Stimulated activated naive CD4-positive, alpha-beta T cell (primary cell): ENCODE measurements around the gene LCN10.
"Not testable (repeated sequence)": the region's sequence is repeated elsewhere in the genome, so short reads cannot be mapped to it uniquely, and the experiment has no call there.

Experiments
- DNase-seq, 6 experiments: peaks; one replicate each; lab custom pipeline; 2025; lab: John Stamatoyannopoulos, UW

Gene LCN10

DNA sequence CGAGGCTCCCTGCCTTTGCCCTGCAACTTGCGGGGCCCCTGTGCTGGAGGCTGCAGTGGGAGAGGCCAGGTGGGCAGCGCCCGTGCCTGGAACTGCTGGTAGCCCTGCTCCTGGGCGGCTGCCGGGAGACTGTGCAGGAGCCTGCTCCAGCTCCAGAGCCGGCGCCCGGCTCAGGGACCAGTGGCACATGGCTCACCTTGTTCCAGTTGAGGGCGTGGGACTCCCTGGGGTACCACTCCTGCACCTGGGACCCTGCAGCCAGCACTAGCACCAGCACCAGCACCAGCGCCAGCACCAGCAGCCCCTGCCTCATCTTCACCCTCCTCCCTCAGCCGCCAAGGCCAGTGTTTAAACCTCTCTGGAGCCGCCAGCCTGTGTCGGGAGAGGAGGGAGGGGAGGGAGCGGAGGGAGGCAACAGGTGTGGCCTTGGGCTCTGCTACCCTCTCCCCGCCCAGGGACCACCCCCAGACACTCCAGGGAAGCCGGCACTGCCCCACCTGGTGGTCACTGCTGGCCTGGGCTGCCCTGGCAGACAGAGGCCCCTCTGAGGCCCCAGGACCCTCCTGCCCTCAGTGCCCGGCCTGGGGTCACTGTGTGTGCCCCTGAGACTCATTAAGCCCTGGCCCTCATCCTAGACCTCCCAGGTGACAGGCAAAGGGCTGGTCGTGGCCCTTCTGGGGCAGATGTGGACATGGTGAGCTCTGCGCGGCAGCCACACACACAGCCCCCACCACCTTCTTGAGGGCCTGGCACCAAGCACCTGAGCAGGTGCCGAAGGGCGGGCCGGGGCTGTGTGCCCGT is at the start of gene LCN10:
TSS of gene LCN10 (minus strand) at position 350 of the 801 bp plus-strand sequence. CDS start at position 313, 37 bp downstream.
- DNase-seq: no peak

DNA sequence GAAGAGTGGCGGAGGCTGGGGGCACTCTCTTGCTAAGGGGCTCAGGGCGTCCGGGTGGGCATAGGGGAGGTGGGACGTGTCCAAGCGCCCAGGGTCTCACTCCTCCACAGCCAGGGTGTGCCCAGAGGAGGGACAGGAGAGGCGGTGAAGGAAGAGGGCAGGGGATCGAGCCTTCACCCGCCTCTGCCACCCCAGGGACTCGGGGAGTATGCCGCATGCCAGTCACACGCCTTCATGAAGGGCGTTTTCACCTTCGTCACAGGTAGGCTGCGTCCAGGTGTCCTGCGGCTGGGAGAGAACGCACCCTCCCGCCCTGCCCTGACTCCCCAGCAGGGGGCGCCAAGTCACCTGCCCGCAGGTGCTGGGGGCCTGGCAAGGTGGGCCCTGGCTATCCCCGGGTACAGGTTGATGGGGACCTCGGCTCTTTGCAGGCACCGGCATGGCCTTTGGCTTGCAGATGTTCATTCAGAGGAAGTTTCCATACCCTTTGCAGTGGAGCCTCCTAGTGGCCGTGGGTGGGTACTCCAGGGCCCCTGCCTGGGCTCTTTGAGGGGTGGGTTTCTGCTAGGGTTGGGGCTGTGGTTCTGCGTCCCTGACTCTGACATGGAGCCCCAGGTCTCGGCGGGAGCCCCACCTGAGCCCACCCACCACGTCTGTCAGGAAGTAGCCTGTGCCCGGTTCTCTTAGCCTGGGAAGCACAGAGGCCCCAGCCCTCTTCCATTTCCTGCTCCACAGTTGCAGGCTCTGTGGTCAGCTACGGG is 49.0 kb upstream of the LCN10 start:
- DNase-seq: peak; percentile 66 to 85 (median 74)

DNA sequence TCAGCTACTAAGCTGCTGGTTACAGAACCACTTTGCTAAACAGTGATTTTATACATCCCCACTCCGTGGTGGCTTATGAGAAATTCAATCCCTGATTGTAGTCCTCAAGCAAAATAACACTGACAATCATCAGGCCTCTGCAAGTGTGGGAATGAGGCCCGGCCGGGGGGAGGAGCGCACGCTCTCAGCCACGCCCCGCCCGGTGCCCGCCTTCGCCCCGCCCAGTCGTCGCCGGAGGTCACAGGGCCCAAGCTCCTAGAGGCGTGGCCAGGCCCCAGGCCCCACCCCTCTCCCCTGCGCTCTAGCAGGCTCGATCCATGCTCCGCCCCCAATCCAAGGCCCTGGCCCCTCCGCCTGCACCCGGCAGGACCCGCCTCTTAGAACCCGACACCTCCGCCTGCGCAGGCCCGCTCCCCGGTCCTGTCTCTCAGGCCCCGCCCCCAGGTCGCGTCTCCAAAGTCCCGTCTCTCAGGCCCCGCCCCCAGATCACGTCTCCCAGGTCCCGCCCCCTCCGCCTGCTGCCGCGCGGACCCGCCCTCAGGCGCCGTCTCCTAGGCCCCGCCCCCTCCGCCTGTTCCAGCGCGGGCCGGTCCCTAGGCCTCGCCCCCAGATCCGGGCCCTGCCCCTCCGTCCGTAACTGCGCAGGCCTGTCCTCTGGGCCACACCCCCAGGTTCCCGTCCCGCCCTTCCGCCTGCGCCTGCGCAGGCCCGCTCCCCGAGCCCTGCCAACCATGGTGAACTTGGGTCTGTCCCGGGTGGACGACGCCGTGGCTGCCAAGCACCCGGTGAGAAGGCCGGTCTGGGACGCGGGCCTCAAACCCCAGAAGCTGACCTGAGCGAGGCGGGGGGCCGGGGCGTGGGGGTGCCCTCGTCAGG is 48.1 kb upstream of the LCN10 start, which contains the start of gene TMEM141:
TSS of gene TMEM141 (plus strand) at position 705 of the 876 bp plus-strand sequence. CDS start at position 732, 27 bp downstream.
- DNase-seq: peak; percentile 98 to 100 (median 100)

DNA sequence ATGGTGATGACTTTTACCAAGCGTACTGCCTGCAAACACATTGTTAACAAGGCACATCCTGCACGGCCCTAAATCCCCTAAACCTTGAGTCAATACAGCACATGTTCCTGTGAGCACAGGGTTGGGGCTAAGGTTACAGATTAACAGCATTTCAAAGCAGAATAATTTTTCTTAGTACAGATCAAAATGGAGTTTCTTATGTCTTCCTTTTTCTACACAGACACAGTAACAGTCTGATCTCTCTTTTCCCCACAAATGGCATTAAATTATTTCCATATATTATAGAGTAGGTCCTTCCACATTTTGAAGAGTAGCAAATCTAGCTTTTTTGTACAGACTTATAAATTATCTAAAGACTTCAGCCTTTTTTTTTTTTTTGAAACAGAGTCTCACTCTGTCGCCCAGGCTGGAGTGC is 46.8 kb upstream of the LCN10 start:
- no peak for DNase-seq

DNA sequence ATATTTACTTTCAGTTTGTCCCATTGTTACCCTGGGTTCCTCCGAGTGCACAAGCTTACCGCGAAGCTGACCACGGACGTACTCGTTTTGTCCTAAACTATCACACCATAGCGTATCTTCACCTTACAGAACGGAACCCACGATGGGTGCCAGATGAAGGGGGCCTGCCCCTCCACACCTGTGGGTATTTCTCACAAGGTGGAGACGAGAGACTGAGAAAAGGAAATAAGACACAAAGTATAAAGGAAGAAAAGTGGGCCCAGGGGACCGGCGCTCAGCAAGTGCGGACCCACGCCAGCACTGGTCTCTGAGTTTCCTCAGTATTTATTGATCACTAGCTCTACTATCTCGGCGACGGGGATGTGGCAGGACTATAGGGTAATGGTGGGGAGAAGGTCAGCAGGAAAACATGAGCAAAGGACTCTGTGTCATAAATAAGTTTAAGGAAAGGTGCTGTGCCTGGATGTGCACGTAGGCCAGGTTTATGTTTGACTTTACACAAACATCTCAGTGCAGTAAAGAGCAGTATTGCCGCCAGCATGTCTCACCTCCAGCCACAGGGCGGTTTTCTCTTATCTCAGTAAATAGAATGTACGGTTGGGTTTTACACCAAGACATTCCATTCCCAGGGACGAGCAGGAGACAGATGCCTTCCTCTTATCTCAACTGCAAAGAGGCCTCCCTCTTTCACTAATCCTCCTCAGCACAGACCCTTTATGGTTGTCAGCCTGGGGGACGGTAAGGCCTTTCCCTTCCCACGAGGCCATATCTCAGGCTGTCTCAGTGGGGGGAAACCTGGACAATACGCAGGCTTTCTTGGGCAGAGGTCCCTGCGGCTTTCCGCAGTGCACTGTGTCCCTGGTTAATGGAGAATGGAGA is 46.1 kb upstream of the LCN10 start:
- DNase-seq: not testable (repeated sequence)

DNA sequence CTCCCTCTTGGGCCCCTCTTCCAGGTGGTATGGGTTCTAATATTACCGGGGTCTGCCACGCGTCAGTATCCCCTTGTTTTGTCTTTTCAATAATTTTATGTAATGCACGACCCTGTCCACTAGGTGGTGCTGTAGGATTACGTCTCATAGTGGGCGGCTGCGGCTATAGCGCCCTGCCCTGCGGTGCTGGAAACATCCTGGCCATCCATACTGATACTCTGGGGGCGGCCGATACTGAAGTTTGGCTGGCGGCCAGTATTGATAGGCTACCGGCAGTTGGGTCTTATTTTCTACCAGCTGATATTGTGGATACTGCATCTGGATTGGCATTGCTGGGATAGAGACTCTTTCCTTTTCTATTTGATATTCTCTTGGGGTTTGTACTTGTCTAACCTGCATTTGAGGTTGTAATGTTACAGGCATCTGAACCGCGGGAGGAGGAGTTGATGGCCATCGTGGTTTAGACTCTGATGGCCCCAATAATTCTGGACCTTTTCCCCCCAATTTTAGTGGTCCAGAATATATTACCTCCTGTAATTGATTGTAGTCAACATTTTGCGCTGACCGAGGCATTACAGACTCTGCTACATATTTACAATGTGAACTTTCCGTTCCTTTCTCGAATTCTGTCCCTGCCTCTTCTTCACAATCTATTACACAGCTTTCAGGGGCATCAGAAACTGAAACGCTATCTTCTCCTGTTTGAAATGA is 45.1 kb upstream of the LCN10 start:
- peak; percentile 46 to 85 (median 54) for DNase-seq

DNA sequence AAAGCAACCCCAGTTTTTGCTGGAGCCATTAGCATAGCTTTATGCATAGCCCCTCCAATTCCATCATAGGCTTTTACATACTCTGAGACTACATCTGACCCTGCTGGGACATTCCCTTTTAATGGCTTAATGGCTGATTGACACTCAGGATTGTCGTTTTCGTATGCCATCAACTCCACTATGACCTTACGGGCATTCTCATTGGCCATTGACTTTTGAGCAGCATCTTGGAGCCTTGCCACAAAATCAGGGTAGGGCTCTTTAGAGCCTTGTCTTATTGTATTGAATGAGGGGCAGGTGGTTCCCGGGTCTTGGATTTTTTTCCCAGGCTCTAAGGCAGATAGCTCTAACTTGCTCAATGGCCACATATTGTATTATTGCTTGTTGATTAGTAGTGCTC is 44.2 kb upstream of the LCN10 start:
- DNase-seq: not testable (repeated sequence)

DNA sequence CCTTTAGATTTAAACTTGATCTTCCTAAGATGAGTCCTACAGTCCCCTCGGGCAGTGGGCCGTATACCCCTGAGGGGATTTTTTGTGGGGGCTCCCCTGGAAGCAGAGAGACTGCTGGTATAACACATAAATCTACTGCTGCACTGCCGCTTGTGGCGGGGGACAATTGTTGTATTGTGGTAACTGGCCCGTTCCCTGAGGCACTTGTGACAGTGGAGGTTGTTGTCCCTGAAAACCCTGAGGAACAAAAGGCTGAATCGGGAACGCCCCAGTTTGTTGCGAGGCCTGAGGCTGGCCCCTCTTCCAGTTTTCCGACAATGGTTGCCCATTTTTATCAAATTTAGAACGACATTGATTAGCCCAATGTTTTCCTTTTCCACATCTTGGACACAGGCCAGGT is 43.7 kb upstream of the LCN10 start:
- DNase-seq: no peak

DNA sequence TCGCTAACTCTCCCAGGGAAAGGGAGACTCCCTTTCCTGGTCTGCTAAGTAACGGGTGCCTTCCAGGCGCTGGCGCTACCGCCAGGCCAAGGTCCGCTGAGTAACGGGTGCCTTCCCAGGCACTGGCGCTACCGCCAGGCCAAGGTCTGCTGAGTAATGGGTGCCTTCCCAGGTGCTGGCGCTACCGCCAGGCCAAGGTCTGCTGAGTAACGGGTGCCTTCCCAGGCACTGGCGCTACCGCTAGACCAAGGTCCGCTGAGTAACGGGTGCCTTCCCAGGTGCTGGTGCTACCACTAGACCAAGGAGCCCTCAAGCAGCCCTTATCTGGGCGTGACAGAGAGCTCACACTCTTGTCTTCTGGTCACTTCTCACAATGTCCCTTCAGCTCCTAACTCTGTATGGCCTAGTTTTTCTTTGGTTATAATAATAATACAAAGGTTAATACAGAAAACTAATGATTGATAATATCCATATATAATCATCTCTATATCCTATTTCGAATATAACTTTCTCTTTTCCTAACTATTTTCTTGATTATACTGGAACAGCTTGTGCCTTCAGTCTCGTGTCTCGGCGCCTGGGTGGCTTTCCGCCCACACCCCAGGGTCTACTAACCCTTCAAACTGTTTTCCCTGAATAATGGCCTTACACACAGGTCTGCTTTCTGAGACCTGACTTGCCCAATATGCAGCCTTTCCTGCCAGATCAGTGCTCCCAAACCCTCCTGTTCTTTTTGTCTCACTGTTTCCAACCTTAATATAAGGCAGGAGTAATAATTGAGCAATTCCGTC is 43.0 kb upstream of the LCN10 start:
- not testable (repeated sequence) for DNase-seq

DNA sequence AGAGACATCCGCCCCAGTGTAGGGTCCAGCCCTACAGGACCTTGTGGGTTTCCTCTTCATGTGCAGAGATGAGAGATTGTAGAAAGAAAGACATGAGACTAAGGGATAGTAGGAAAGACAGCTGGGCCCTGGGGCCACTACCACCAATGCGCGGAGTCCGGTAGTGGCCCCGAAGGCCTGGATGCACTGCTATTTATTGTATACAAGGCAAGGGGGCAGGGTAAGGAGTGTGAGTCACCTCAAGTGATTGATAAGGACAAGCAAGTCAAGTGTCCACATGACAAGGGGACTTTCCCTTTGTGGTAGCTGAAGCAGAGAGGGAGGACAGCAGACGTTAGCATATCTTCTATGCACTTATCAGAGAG is 42.2 kb upstream of the LCN10 start:
- DNase-seq: no peak

DNA sequence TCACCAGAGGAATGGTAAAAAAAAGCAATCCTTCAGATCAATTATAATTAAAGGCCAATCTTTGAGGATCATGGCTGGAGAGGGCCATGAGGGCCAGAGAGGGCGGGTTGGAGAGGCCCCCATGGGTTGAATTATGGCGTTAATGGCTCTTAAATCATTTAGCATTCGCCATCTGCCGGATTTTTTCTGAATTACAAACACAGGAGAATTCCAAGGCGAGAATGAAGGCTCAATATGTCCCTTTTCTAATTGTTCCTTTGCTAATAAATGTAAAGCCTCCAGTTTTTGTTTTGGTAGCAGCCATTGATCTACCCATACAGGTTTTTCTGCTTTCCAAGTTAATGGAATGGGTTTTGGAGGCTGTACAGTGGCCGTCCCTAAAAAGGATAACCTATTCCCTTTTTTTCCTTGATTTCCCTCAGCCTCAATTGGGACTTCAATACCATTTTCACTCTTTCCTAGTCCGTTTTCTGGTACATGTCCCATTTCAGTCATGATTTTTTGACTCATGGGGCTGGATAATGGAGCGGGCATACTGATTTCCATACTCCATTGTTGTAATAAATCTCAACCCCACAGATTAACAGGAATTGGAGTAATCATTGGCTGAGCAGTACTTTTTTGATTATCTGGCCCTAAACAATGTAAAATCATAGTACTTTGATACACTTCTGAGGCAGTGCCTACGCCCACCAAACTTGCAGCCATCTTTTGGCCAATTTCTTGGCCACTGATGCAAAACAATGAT is 41.7 kb upstream of the LCN10 start:
- no peak for DNase-seq

DNA sequence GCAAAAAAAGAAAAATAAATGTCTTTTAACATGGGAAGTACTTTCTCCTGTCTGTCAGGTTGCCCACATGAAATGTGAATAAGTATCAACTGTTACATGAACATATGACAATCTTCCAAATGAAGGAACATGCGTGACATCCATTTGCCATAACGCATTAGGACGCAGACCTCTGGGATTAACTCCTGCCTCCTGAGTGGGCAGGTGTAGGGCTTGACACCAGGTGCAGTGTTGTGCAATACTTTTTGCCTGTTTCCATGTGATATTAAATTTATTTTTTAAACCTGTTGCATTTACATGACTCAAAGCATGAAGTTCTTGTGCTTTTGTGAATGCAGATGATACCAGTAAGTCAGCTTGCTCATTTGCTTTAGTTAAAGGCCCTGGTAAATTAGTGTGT is 39.7 kb upstream of the LCN10 start:
- no peak for DNase-seq

DNA sequence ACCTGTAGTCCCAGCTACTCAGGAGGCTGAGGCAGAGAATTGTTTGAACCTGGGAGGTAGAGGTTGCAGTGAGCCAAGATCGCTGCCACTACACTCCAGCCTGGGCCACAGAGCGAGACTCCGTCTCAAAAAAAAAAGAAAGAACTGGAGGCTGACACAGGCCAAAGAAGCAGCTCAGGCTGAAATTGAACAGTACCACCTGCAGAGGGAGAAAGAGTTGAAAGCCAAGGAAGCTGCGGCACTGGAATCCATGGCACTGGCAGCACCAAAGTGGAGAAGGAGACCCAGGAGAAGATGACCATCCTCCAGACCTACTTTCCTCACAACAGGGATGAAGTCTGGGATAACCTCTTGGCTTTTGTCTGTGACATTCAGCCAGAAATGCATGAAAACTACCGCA is 37.1 kb upstream of the LCN10 start:
- DNase-seq: no peak

DNA sequence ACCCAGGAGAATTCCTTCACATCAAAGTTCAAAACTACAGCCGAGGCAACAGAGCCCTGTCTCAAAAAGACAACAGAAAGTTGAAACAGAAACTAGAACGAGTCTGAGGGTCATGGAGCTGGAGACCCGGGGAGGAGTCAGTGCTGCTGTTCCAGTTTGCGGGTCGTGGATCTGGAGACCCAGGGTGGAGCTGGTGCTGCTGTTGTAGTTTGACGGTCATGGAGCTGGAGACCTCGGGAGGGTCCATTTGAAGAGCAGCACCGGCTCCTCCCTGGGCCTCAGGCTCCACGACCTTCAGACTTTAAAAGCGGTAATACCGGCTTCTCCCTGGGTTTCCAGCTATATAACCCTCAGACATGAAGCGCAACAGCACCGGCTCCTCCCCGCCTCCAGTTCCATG is 34.6 kb upstream of the LCN10 start:
- DNase-seq: no peak

DNA sequence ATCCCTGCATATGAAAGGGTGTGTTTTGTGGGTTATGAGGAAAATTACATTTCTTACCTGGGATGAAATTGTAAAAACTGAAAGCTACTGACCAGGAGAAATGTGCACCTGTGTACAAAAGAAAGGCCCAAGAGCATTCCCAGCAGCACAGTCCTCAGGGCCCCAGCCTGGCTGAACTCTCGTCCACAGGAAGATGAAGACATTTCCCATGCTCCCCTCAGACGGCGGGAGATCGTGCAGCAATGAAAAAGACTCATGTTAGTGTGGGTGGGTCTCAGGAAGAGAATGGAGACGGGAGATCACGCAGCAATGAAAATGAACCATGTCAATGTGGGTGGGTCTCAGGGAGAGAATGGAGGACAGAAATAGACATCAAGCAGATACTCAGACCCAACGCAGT is 34.2 kb upstream of the LCN10 start:
- no peak for DNase-seq

DNA sequence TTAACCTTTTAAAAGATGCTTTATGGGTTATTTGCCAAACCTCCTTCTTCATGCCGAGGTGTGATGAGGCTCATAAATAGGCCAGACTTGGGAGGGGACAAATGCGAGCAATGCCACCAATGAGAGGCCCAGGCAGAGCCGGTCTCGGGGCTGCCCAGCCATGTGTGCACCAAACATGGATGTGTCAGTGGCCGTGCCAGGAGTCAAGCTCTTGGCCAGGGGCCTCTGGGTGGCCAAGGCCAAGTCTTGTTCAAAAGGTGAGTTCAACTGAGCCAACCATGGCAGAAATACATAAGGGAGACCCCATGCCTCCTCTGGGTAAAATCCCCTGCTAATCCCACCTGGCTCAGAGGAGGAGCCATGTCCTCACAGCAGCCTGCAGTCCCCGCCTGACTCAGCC is 32.5 kb upstream of the LCN10 start:
- no peak for DNase-seq

DNA sequence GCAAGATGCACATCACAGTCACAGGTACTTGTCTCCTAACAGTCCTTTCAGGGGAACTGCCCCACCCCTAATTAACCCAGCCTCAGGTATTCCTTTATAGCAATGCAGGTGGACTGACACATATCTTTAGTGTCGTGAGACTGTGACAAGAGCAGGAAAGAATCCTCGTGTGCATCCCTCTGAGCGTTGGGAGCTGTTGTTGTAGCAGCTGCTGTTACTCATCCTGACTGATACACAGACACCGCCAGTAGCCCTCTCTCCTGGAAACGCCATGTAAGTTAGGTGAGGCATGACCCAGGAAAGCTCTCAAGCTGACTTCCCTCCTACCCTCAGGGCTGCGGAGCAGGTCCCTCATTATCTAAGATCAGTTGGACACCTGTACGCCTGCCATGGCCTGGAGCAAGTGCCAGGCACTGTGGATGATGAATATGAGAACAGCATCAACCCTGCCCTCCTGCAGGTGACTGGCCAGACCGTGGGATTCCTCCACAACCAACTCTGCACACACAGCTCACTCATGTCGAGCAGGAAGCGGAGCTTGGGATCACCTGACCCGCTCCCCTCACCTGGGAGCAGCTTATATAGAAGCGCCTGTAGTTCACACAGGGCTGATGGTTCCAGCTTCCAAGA is 31.8 kb upstream of the LCN10 start:
- DNase-seq: no peak

DNA sequence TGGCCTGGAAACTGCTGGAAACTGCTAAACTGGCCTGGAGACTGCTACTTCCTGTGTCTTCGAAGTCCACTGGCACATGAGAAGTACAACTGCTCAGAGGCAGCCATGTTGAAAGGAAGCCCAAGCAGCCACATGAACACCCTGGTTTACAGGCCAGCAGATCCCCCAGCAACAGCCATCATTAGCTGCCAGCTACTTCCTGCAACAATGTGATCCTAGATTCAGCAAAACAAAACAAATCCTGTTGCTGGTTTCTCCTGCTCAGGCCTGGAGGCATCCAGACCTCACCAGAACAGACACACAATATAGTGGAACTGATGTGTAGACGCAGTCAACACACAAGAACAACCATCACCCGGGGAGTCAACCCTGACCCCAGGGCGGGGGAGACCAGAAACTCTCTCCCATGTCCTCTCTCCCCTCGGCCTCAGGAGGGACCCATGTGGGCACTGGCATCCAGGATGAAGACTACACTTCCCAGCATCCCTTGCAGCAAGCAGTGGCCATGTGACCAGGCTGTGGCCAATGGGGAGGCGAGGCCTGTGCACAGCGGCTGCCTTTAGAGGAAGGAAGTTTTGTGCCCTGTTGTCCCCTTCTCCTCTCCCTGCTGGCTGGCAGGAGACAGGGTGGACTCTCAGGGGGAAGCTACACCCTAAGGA is 30.8 kb upstream of the LCN10 start:
- no peak for DNase-seq
